ENCODE data around the gene RNASEH2B.

The RNASEH2B gene

GRCh38 chr13:50995854-50996253 is 86.3 kb downstream of the RNASEH2B start:
- DNase-seq (ENCODE audit: low read depth in 2 of 2): no peak

- DNase-seq (ENCODE audit: low read depth in 2 of 2): no peak
Measured at GRCh38 chr13:50998326-50998725, 88.7 kb downstream of the RNASEH2B start.

GRCh38 chr13:50999641-51000040 is 90.0 kb downstream of the RNASEH2B start:
- no peak for DNase-seq (ENCODE audit: low read depth in 2 of 2)

GRCh38 chr13:51000061-51000460 is 90.5 kb downstream of the RNASEH2B start:
- no peak for DNase-seq (ENCODE audit: low read depth in 2 of 2)

- DNase-seq (ENCODE audit: low read depth in 2 of 2): no peak
Measured at GRCh38 chr13:51000571-51001260, 91.1 kb downstream of the RNASEH2B start.

- no peak for DNase-seq (ENCODE audit: low read depth in 2 of 2)
Measured at GRCh38 chr13:51001335-51001734, 91.7 kb downstream of the RNASEH2B start.

GRCh38 chr13:51002736-51003135 is 93.1 kb downstream of the RNASEH2B start:
- DNase-seq (ENCODE audit: low read depth in 2 of 2): no peak

- no peak for DNase-seq (ENCODE audit: low read depth in 2 of 2)
Measured at GRCh38 chr13:51003642-51004041, 94.1 kb downstream of the RNASEH2B start.

GRCh38 chr13:51004111-51004865 is 94.7 kb downstream of the RNASEH2B start:
- DNase-seq (ENCODE audit: low read depth in 2 of 2): no peak

- DNase-seq (ENCODE audit: low read depth in 2 of 2): no peak
Measured at GRCh38 chr13:51004918-51005460, 95.4 kb downstream of the RNASEH2B start.

GRCh38 chr13:51005566-51005965 is 96.0 kb downstream of the RNASEH2B start:
- no peak for DNase-seq (ENCODE audit: low read depth in 2 of 2)

Measured in stimulated activated CD4-positive, alpha-beta T cell treated with anti-CD3 and anti-CD28 coated beads, Interleukin-12 subunit alpha, Interleukin-12 subunit beta, amount 100 ng/mL, for 24 hours (primary cell).